Stimulated activated CD4-positive, alpha-beta T cell treated with anti-CD3 and anti-CD28 coated beads, Interleukin-4, amount 100 ng/mL, for 48 hours (primary cell): ENCODE results near the gene SELENOW.

ENCODE experiments used
- DNase-seq, 2 donors: peaks; one replicate each; pipeline ENCODE4 v3.0.0-alpha.2; 2020; ENCODE audit warnings: low read depth in 2 of 2

The SELENOW gene

DNA sequence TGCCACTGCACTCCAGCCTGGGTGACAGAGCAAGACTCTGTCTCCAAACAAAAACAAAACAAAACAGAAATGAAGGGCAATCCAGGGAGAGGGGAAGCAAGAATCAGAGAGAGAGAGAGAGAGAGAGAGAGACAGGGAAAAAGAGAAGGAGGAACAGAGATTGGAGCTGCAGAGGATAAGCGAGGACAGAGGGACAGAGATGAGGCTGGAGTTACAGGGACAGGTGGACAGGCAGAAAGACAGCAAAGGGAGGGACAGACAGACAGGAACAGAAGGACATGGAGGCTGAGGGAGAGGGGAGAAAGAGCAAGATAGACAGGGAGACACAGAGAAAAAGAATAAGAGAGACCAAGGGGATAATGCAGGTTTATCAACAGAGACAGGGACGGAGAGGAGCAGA lies 41.9 kb downstream of the SELENOW start:
- DNase-seq, result no peak

DNA sequence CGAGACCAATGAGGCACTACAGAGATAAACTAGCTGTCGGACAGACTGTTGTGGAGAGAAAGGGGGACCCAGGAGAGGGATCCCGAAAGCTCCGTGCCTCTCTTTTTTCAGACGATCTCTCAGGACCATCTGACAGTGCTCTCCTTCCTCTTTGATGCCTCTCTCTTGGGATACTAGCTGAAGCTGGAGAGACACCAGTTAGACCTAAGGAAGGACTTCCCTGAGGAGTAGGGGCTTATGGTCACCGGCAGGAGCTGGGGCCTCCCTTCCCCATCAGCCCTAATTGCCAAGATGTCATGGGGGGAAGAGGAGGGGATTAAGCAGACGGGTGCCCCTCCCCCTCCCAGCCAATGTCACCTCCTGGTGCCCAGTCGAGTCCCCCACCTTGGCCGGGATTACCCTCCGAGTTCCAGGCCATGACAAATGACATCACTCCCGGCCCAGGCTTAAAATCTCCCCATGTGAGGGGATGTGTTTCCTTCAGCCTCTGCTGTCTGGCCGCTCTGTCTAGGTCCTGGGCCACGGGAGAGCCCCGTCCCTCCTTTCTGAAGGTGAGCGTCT lies 43.0 kb downstream of the SELENOW start, which contains the start of gene CRX:
Gene CRX (plus strand): TSS at position 478 of the 561 bp plus-strand sequence. CDS start 12,507 bp downstream, outside the sequence.
- DNase-seq, result no peak

- no peak for DNase-seq
Measured at GRCh38 chr19:47824396-47824795, 45.9 kb downstream of the SELENOW start.

- DNase-seq, result no peak
Measured at GRCh38 chr19:47826800-47827199, 48.3 kb downstream of the SELENOW start.

DNA sequence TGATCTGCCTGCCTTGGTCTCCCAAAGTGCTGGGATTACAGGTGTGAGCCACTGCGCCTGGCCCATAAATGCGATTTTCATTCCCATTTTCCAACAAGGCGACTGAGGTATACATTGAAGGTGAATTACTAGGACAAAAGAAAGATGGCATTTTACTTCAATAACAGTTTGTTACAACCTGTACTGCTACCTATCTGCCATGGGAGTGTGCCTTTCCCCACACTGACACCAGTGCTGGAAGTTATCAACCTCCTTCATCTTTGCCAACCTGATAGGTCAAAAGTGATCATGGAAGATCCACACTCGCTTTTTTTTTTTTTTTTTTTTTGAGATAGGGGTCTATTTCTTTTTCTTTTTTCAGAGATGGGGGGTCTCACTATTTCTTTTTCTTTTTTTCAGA lies 54.2 kb downstream of the SELENOW start:
- DNase-seq, result no peak
